Erythroblast (primary cell): ENCODE data around the gene KIF9.

ENCODE experiments used
- GATA1 ChIP-seq: IDR thresholded peaks from 2 replicates; pipeline ENCODE4 v1.6.1; 2011; ENCODE audit warnings: low read depth, mild to moderate bottlenecking, control low read depth, low read length, moderate library complexity
- POLR2A ChIP-seq: IDR thresholded peaks from 2 replicates; pipeline ENCODE4 v1.6.1; 2011; ENCODE audit warnings: mild to moderate bottlenecking, low read length

DNA sequence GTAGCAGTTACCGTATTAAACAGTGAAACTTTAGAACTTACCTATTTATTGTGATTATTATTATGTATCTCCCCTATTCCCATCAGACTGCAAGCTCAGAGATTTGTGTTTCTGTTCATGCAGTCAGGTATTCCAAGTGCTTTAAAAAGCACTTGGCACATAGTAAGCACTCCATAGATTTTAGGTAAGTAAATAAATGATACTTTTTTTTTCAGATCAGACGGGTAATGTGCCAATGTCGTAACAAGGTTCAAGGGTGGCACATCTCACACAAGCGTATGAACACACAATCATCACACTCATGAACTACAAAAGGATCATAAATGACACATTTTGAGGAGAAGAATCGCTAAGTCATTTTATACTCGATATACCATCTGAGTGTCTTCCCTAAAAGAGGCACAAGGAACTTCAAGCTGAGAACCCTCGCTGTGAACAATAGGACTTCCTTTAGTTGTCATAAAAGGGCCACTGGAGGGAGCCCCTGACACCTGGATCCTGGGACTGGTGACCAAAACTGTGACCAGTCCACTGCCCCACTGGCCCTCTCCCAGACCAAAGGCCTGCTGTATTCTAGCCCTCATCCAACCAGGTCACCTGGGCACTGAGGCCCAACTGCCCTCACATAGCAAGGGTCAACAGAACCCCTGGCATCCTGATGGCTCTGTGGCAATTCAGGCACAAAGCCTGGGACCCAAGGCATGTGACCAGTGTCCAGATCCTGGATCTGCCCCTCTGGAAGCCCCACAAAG lies 32.1 kb downstream of the KIF9 start:
- no peak for TF ChIP-seq POLR2A
- TF ChIP-seq GATA1: no peak
